Upper lobe of left lung (tissue), 6 donors: Measurements from ENCODE around the gene ZSCAN10. TPM values are rescaled to one million over a fixed set of nuclear protein-coding genes. Genes with fewer than 3 reads are reported as not detected.

Source experiments
- ATAC-seq, 2 donors: fragments of 200-7000 bp; cut with Tn5 transposase; one replicate each; pipeline ENCODE4 v1.9.1; 2022; ENCODE audit warnings: mild to moderate bottlenecking in 2 of 2, moderate library complexity in 2 of 2; ENCODE audit not compliant: low FRiP score in 2 of 2
- DNase-seq, 2 donors: peaks; one replicate each; pipeline ENCODE4 v3.0.0-alpha.2; 2019 to 2020
- H3K27ac ChIP-seq, 4 donors: fragments of 200-600 bp; sonication (generic); one replicate each; pipeline ENCODE4 v1.5.1; 2016 to 2019
- H3K27me3 ChIP-seq, 4 donors: fragments of 200-600 bp; sonication (generic); one replicate each; pipeline ENCODE4 v1.5.1; 2017 to 2019
- H3K36me3 ChIP-seq, 4 donors: fragments of 200-600 bp; sonication (generic); one replicate each; pipeline ENCODE4 v1.5.1; 2016 to 2019
- H3K4me1 ChIP-seq, 4 donors: fragments of 200-600 bp; sonication (generic); one replicate each; pipeline ENCODE4 v1.5.1; 2018 to 2019
- H3K4me3 ChIP-seq, 4 donors: fragments of 200-600 bp; sonication (generic); one replicate each; pipeline ENCODE4 v1.5.1; 2017 to 2019; ENCODE audit warnings: mild to moderate bottlenecking in 2 of 4, moderate library complexity in 1 of 4
- H3K9me3 ChIP-seq, 4 donors: fragments of 200-600 bp; sonication (generic); one replicate each; pipeline ENCODE4 v1.5.1; 2018 to 2019
- CTCF ChIP-seq, 6 experiments: fragments of 450-650 bp in 4 of 6; fragments of 200-600 bp in 2 of 6; sonication (generic) in 2 of 6; IDR thresholded peaks; one replicate each; pipeline ENCODE4 v1.5.1; 2016 to 2019; ENCODE audit warnings: antibody characterized with exemption in 6 of 6
- EP300 ChIP-seq, 4 donors: sonication (generic); formaldehyde crosslinking; IDR thresholded peaks; one replicate each; pipeline ENCODE4 v1.5.1; 2017; ENCODE audit warnings: antibody characterized with exemption in 4 of 4, control low read depth in 2 of 4
- POLR2A ChIP-seq, 4 donors: fragments of 450-650 bp; IDR thresholded peaks; one replicate each; pipeline ENCODE4 v1.5.1; 2016 to 2017; ENCODE audit warnings: antibody characterized with exemption in 4 of 4, mild to moderate bottlenecking in 2 of 4
- POLR2AphosphoS5 ChIP-seq, 2 donors: sonication (generic); formaldehyde crosslinking; IDR thresholded peaks; one replicate each; pipeline ENCODE4 v1.5.1; 2017; ENCODE audit warnings: antibody characterized with exemption in 2 of 2
- WGBS, 2 donors: methylation state at CpG; one replicate each; pipeline ENCODE4 v1.1.5; 2017 to 2018; 5-methylcytosine and 5-hydroxymethylcytosine counted together
- total RNA-seq, 6 donors: library from RNA; depleted of rRNA in 4 of 6; stranded (reverse); fragments of >200 nt in 4 of 6; gene quantifications; one replicate each; pipeline versions ENCODE4 v1.1.0 to v1.2.1, GENCODE V29; 2016 to 2021
- donor health status: DM: no; HTN: no; CAD: no; lungs with moderate emphysema.
- donor health status: DM: no; HTN: yes; CAD: no; lungs with severe emphysema.

Gene ZSCAN10
- total RNA-seq, 6 donors from 2014 or later, result 0.17 to 1.0 (median 0.28) TPM; not detected in 2

GRCh38 chr16:3091551-3091950, 7.5 kb downstream of the ZSCAN10 start:
- Histone ChIP-seq H3K4me3 (no peak overlapping the region), H3K27ac (no peak overlapping the region), H3K9me3 (no peaks in the 10 kb centered on the region), H3K27me3 (no peaks in the 10 kb centered on the region), H3K36me3 (no peaks in the 10 kb centered on the region), H3K4me1 (peaks cover 25 to 40% (median 31%) of the 10 kb centered on the region in 4 donors)
- no peak for ATAC-seq
- 50 to 77% methylated on average over 1 to 8 of the region's 8 CpGs for WGBS, 2 donors
- DNase-seq, result no peak
- TF ChIP-seq POLR2AphosphoS5 (IDR thresholded peaks at IDR 0.05) (no peak), CTCF (IDR thresholded peaks at IDR 0.05) (no peak), POLR2A (IDR thresholded peaks at IDR 0.05) (no peak), EP300 (IDR thresholded peaks at IDR 0.05) (no peak)

- DNase-seq (peak in 1 of 2 donors; percentile 79), ATAC-seq (no peak)
- WGBS, 2 donors, result 97 to 98% methylated on average over 34 to 81 of the region's 81 CpGs
- no peaks in the 10 kb centered on the region for H3K36me3 ChIP-seq
- H3K27me3 ChIP-seq, result no peaks in the 10 kb centered on the region
- H3K4me1 ChIP-seq, result peaks cover 24 to 39% (median 29%) of the 10 kb centered on the region in 4 donors
- H3K9me3 ChIP-seq, result no peaks in the 10 kb centered on the region
- no peak overlapping the region for H3K4me3 ChIP-seq
- no peak overlapping the region for H3K27ac ChIP-seq
- TF ChIP-seq EP300 (IDR thresholded peaks at IDR 0.05), result no peak
- TF ChIP-seq CTCF (IDR thresholded peaks at IDR 0.05), result no peak
- TF ChIP-seq POLR2A (IDR thresholded peaks at IDR 0.05), result no peak
Observed at GRCh38 chr16:3089717-3090592, 9.1 kb downstream of the ZSCAN10 start.

- ATAC-seq, result peak; percentile 39 to 73
- Histone ChIP-seq H3K9me3 (no peaks in the 10 kb centered on the region), H3K4me1 (peaks cover 24 to 39% (median 29%) of the 10 kb centered on the region in 4 donors), H3K36me3 (no peaks in the 10 kb centered on the region), H3K4me3 (no peak overlapping the region), H3K27ac (peak overlapping the region; percentile 75 to 88 (median 86)), H3K27me3 (no peaks in the 10 kb centered on the region)
- DNase-seq, result peak; percentile 50 to 87
- TF ChIP-seq POLR2AphosphoS5 (IDR thresholded peaks at IDR 0.05) (no peak), CTCF (IDR thresholded peaks at IDR 0.05) (peak in 1 of 6 experiments; percentile 14)
- 78 to 85% methylated on average over 17 to 64 of the region's 71 CpGs for WGBS, 2 donors
Observed at GRCh38 chr16:3088925-3089716, 10.0 kb downstream of the ZSCAN10 start.

GRCh38 chr16:3088450-3088849, 10.6 kb downstream of the ZSCAN10 start:
- Histone ChIP-seq H3K36me3 (no peaks in the 10 kb centered on the region), H3K9me3 (no peaks in the 10 kb centered on the region), H3K27ac (peak overlapping the region; percentile 75 to 88 (median 86)), H3K27me3 (no peaks in the 10 kb centered on the region), H3K4me3 (no peak overlapping the region), H3K4me1 (peaks cover 24 to 39% (median 29%) of the 10 kb centered on the region in 4 donors)
- TF ChIP-seq CTCF (IDR thresholded peaks at IDR 0.05) (no peak), POLR2AphosphoS5 (IDR thresholded peaks at IDR 0.05) (peak in 1 of 2 donors; percentile 4), EP300 (IDR thresholded peaks at IDR 0.05) (peak in 1 of 4 donors; percentile 29)
- peak in 1 of 2 donors; percentile 84 for DNase-seq
- 62 to 67% methylated on average over 7 of the region's 7 CpGs for WGBS, 2 donors
- peak; percentile 11 to 78 for ATAC-seq
